ENCODE data around the gene COL9A3. TPM values are rescaled to one million over a fixed set of nuclear protein-coding genes. Genes with fewer than 3 reads are reported as not detected.
"Not testable (repeated sequence)": the region's sequence is repeated elsewhere in the genome, so short reads cannot be mapped to it uniquely, and the experiment has no call there.

The COL9A3 gene
- polyA plus RNA-seq, 5 donors, result 47.6 to 102 (median 57.8) TPM

DNA sequence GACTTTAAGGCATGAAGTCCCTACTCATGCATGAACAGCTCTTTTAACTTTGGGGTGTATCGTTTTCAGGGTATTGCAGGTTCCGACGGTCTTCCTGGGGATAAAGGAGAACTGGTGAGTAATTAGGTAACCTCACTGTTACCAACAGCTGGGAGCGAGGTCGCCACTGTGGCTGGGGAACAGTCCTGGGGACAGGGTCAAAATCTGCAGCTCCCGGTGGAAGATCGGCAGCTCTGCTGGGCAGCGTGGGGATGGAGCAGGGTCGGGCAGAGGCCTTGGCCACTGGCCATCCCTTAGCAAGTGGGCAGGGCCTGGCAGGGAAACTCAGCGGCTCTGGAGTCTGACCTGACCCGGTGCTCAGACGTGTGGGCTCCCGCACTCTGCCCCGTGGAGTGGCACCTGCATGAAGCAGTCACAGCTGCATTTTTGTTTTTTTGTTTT lies 16.1 kb downstream of the COL9A3 start:
- DNase-seq, result no peak

- DNase-seq, result no peak
Measured at GRCh38 chr20:62834967-62835730, 18.3 kb downstream of the COL9A3 start.

- DNase-seq, result no peak
Measured at GRCh38 chr20:62835931-62836861, 19.3 kb downstream of the COL9A3 start.

DNA sequence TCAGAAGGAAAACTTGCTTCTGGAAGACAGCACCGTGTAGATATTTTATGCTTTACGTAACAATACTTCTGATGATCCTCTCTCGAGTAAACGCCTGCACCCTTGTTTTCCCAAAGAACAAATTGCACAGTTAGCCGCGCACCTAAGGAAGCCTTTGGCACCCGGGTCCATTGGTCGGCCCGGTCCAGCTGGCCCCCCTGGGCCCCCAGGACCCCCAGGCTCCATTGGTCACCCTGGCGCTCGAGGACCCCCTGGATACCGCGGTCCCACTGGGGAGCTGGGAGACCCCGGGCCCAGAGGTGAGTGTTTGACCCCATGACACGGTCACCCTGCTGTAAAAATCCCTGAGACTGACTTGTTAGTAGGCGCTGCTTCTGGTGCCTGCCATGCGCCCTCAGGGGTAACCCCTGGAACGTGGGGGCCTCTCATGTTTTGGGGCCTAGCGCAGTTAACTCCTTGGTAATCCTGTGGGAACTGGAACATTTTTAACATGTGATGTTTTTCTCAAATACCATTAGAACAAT lies 20.2 kb downstream of the COL9A3 start:
- no peak for DNase-seq

- DNase-seq, result no peak
Measured at GRCh38 chr20:62837790-62838127, 20.9 kb downstream of the COL9A3 start.

GRCh38 chr20:62838128-62838891 lies 21.5 kb downstream of the COL9A3 start:
- DNase-seq, result no peak

- no peak for DNase-seq
Measured at GRCh38 chr20:62839261-62839660, 22.4 kb downstream of the COL9A3 start.

- no peak for DNase-seq
Measured at GRCh38 chr20:62839816-62840215, 23.0 kb downstream of the COL9A3 start.

DNA sequence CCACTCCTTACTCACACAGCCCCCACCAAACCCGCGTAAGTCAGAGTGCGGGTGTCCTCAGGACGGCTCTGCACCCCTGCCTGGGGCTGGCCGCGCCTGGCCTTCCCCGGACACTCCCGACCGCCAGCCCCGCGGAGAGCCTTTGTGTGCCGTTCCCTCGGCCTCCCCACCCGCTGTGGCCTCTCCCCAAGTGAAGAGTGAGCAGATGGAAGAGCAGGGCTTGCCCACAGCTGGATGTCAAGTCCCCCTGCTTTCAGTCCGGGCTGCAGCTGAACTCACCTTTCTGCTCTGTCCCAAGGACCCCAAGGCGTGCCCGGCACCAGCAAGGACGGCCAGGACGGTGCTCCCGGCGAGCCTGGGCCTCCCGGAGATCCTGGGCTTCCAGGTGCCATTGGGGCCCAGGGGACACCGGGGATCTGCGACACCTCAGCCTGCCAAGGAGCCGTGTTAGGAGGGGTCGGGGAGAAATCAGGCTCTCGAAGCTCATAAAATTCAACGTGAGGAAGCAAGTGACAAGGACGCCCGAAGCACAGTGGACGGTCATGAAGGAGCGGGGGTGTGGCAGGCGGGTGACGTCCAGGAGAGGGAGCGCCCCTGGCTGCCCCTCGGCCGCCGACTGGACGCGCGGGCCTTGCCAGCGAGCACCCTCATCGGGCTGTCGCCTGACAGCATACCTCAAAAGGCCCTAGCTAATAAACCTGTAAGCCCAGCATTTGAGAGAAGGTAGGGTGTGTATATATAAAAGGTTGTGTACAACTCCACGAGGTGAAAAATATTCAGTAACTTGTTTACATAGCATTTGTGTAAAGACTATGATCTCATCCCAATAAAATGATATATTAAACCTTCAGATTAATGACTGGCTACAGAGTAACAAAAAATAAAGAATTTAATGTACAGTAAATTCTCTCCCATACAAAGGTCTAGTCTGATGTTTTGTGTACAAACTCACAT lies 23.7 kb downstream of the COL9A3 start:
- DNase-seq, result no peak

DNA sequence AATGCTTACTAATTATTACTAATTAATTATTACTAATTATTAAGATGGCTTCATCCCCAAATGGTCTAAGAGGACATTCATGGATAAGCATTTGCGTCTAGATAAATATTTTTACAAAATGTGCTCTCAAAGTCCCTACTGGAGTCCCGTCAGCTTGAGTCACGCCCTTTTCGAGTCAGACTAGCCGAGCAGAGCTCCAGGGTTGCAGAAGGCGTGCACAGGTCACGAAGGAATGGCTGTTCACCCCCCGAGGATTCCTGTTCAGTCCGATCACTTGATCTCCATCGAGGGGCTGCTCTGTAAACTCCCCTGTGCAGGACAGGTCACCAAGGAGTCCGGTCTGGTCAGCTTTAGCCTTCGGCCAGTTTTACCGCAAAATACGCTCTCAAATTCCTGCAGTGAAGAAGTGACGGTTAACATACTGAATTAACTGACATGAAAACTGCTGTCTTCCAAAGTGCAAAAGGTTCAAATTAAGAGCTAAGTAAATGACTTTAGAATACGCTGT lies 24.9 kb downstream of the COL9A3 start:
- DNase-seq, result no peak

- DNase-seq, result no peak
Measured at GRCh38 chr20:62843656-62844055, 26.8 kb downstream of the COL9A3 start.

DNA sequence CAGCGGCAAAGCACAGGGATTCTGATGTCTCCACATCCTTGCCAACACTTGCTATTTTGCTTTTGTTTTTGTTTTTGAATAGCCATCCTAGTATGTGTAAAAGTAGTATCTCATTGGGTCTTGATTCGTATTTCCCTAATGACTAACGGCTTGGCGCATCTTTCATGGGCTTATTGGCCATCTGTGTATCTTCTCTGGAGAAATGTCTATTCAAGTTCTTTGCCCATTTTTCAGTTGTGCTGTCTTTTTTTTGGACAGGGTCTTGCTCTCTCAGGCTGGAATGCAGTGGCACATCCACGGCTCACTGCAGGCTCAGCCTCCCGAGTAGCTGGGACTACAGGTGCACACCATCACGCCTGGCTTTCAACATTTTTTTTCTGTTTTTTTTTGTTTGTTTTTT lies 27.3 kb downstream of the COL9A3 start:
- no peak for DNase-seq

DNA sequence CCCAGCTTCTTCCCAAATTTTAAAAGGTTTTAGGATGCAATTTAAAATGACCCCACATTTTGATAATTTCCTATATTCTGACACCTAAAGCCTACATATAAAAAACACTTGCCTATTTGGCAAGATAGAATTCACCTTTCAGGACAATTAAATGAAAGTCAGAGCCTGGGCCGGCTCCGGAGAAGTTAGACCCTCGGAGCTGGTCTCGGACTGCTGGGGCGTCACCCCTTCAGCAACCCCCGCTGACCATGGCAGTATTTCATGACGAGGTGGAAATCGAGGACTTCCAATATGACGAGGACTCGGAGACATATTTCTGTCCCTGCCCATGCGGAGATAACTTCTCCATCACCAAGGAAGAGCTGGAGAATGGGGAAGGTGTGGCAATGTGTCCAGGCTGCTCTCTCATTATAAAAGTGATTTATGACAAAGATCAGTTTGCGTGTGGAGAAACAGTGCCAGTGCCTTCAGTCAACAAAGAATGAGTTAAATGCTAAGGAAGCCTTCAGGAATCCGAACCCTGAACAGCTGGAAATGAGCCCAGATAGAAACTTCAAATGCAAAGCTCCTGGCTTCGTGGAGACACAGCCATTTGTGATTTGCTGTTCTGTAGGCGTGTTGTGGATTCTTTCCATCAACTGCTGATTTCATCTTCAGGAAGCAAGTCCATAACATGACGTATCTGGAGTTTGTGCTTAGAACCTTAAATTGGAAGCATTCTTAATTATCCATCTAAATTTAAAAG lies 28.7 kb downstream of the COL9A3 start:
- DNase-seq, result no peak

DNA sequence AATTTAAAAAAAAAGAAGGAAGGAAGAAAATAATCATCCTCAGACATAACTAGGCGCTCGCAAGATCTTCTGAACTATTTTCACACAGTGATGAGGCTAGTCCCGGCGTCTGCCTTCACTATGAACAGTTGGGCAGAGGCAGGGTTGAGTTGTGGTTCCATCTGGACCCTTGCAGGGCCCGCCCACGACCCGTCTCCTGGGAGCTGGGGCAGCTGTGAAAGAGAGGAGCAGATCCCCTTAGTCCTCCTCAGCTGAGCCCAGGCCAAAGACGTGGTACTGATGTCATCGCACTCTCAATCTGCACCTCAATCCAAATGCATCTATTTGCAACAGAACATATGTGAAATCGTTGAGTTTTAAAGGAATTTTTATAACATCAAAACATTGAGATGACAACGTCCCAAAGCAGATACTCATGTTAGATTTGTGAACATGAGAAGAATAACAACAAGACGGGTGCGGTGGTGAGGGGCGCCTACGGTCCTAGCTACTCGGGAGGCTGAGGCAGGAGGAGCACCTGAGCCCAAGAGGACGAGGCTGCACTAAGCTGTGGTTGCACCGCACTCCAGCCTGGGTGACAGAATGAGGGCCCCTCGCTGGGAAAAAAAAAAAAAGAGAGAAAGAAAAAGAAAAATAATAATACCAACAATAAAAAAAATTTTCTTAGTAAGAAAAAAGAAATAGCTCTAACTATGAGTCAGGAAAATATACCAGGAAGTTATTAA lies 29.5 kb downstream of the COL9A3 start:
- no peak for DNase-seq

- not testable (repeated sequence) for DNase-seq
Measured at GRCh38 chr20:62848917-62849316, 32.1 kb downstream of the COL9A3 start.

DNA sequence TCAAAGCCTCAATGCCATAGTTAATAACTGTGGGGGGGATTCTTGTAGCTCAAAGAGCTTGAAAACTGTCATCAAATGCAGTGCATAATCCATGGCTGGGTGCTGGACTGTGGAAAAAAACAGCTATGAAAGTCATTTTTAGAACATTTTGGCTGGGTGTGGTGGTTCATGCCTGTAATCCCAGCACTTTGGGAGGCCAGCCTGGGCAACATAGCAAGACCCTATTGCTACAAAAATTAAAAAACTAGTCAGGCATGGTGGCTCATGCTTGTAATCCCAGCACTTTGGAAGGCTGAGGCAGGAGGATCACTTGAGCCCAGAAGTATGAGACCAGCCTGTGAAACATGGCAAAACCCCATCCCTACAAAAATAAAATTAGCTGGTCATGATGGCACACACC lies 32.6 kb downstream of the COL9A3 start:
- DNase-seq, result no peak

DNA sequence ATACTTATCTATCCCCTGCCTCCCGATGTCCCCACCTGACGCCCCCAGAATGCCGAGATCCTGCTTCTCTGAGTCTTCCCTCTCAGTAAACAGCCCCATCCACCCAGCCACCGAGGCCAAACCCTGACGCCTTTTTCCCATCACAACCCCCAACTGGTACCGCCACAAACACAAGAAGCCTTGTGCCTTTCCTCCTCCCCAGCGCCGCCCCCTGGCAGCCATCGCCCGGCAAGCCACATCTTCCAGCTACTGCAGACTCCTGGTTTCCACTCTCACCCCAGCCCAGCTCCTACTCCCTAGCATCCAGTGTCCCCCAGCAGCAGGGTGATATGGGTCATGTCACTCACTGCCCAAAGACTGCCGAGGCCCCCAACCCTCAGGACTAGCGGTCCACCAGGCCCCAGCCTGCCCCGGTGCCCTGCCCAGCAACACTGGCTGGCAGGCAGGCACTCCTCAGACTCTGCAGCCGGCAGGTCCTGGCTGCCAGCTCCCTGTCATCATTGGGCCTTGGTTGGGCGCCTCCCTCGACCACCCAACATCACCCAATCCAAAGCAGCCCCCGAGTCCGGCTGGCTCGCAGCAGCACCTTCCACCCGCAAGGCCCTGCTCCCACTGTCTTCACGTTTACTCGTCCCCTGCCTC lies 33.6 kb downstream of the COL9A3 start:
- DNase-seq, result no peak

DNA sequence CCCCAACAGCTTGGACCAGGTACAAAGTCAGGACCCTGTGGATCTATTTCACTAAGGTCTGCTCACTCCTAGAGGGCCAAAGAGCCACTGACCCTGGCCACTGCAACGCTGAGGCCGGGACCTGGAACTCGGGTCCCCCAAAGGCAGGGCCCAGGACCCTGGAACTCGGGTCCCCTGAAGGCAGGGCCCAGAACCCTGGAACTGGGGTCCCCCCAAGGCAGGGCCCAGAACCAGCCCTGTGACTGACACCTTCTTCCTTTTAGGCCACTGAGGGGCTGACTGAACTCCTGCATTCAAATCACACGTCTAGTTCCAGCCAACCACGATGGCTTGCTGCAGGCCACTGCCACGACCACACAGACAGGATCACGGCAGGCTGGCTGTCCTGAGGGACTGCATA lies 35.3 kb downstream of the COL9A3 start:
- no peak for DNase-seq

GRCh38 chr20:62852841-62853240 lies 36.0 kb downstream of the COL9A3 start:
- DNase-seq, result no peak

Data from right lung (tissue), 5 donors.